H1 (cell line): ENCODE results near the gene GRID1. TPM values are rescaled to one million over a fixed set of nuclear protein-coding genes. Genes with fewer than 3 reads are reported as not detected.

Experiments
- CTCF ChIA-PET: fragments of 300-600 bp; sonication (Branson Sonifier 250); formaldehyde crosslinking; loops from one replicate; lab custom pipeline; 2021; ENCODE audit not compliant: partially characterized antibody; lab: Charles Lee
- POLR2A ChIA-PET: fragments of 300-600 bp; sonication (Branson Sonifier 250); formaldehyde crosslinking; loops from one replicate; lab custom pipeline; 2021; ENCODE audit warnings: inconsistent platforms; ENCODE audit not compliant: partially characterized antibody; lab: Charles Lee
- DNase-seq, 2 experiments: peaks; one replicate each; pipeline versions ENCODE4 v3.0.0 to v3.0.0-alpha.2; 2010 to 2022; ENCODE audit warnings: low spot score in 2 of 2, low read depth in 1 of 2, mixed read lengths in 1 of 2
- FAIRE-seq: peaks from 2 replicates; lab custom pipeline; 2011; peaks lifted over from hg19 to GRCh38; lab: Jason Lieb, UNC
- H2AFZ ChIP-seq: 2 replicates; pipeline ENCODE4 v1.8.1; 2012; ENCODE audit warnings: low read length, inconsistent platforms
- H2AK5ac ChIP-seq: 2 replicates; pipeline ENCODE4 v1.6.1; 2013; ENCODE audit warnings: low read depth, low read length
- H2BK120ac ChIP-seq: replicated peaks from 2 replicates; pipeline ENCODE3; 2013; ENCODE audit warnings: low read depth, low read length, inconsistent platforms
- H2BK12ac ChIP-seq: 2 replicates; pipeline ENCODE4 v1.6.1; 2013; ENCODE audit warnings: low read depth, low read length
- H2BK15ac ChIP-seq: 2 replicates; pipeline ENCODE4 v1.6.1; 2013; ENCODE audit warnings: low read length
- H2BK20ac ChIP-seq: 2 replicates; pipeline ENCODE4 v1.6.1; 2013; ENCODE audit warnings: low read length
- H2BK5ac ChIP-seq: 2 replicates; pipeline ENCODE4 v1.6.1; 2013; ENCODE audit warnings: low read depth, low read length
- H3K14ac ChIP-seq: 2 replicates; pipeline ENCODE4 v1.6.1; 2013; ENCODE audit warnings: inconsistent platforms; ENCODE audit not compliant: insufficient read length
- H3K18ac ChIP-seq: 2 replicates; pipeline ENCODE4 v1.6.1; 2013; ENCODE audit warnings: low read length; ENCODE audit errors: extremely low read depth
- H3K23ac ChIP-seq: 2 replicates; pipeline ENCODE4 v1.6.1; 2013; ENCODE audit warnings: inconsistent platforms; ENCODE audit not compliant: insufficient read length
- H3K23me2 ChIP-seq: 2 replicates; pipeline ENCODE4 v1.6.1; 2013; ENCODE audit warnings: low read depth, low read length
- H3K27ac ChIP-seq: 2 replicates; pipeline ENCODE4 v1.6.1; 2011; ENCODE audit warnings: low read depth, low read length, inconsistent platforms
- H3K27me3 ChIP-seq, 4 experiments: replicated peaks in 1 of 4; 1 replicate in 1 of 4; 2 replicates in 3 of 4; pipeline versions ENCODE4 v1.6.1 to v1.8.1; 2011 to 2013; ENCODE audit warnings: low read length in 3 of 4, mild to moderate bottlenecking in 3 of 4, inconsistent platforms in 2 of 4, mixed read lengths in 2 of 4, moderate library complexity in 1 of 4; ENCODE audit not compliant: control insufficient read depth in 3 of 4, insufficient read depth in 3 of 4; ENCODE audit errors: extremely low read depth in 1 of 4
- H3K36me3 ChIP-seq, 4 experiments: 2 replicates each; pipeline versions ENCODE4 v1.6.1 to v1.8.1; 2011 to 2013; ENCODE audit warnings: mild to moderate bottlenecking in 4 of 4, low read length in 3 of 4, moderate library complexity in 2 of 4, control low read depth in 1 of 4, inconsistent platforms in 1 of 4; ENCODE audit not compliant: insufficient read depth in 4 of 4, control insufficient read depth in 2 of 4
- H3K4ac ChIP-seq: replicated peaks from 2 replicates; pipeline ENCODE3; 2013; ENCODE audit warnings: low read length, low read depth, mixed read lengths, inconsistent platforms; ENCODE audit not compliant: insufficient read length
- H3K4me1 ChIP-seq, 4 experiments: replicated peaks in 1 of 4; 1 replicate in 1 of 4; 2 replicates in 3 of 4; pipeline versions ENCODE4 v1.6.1 to v1.8.1; 2011 to 2013; ENCODE audit warnings: low read length in 3 of 4, inconsistent platforms in 2 of 4, mixed read lengths in 1 of 4; ENCODE audit not compliant: insufficient read depth in 4 of 4, control insufficient read depth in 3 of 4
- H3K4me2 ChIP-seq, 2 experiments: 2 replicates each; pipeline versions ENCODE4 v1.6.1 to v1.8.1; 2011 to 2013; ENCODE audit warnings: low read depth in 2 of 2, low read length in 2 of 2, control low read depth in 1 of 2, inconsistent platforms in 1 of 2, mild to moderate bottlenecking in 1 of 2; ENCODE audit not compliant: insufficient read depth in 1 of 2
- H3K4me3 ChIP-seq, 4 experiments: fragments of 200-600, 300-600 bp in 1 of 4; sonication (generic), shearing (Covaris generic), sonication (Bioruptor Twin) in 1 of 4; 2 replicates each; pipeline versions ENCODE4 v1.5.1 to v1.8.1; 2011 to 2016; ENCODE audit warnings: low read length in 4 of 4, low read depth in 3 of 4, control low read depth in 2 of 4, inconsistent platforms in 2 of 4, mild to moderate bottlenecking in 2 of 4, mixed read lengths in 1 of 4, moderate library complexity in 1 of 4; ENCODE audit not compliant: insufficient read depth in 2 of 4; ENCODE audit errors: extremely low read depth in 1 of 4
- H3K56ac ChIP-seq: replicated peaks from 2 replicates; pipeline ENCODE3; 2013; ENCODE audit warnings: low read depth, mild to moderate bottlenecking, mixed read lengths, low read length, inconsistent platforms; ENCODE audit not compliant: insufficient read length
- H3K79me1 ChIP-seq: 2 replicates; pipeline ENCODE4 v1.6.1; 2013; ENCODE audit warnings: low read depth, low read length, control low read depth
- H3K79me2 ChIP-seq, 2 experiments: 2 replicates each; pipeline versions ENCODE4 v1.6.1 to v1.8.1; 2012 to 2013; ENCODE audit warnings: low read length in 2 of 2, mild to moderate bottlenecking in 2 of 2, inconsistent platforms in 1 of 2; ENCODE audit not compliant: insufficient read depth in 2 of 2, control insufficient read depth in 1 of 2
- H3K9ac ChIP-seq, 4 experiments: replicated peaks in 1 of 4; 1 replicate in 1 of 4; 2 replicates in 3 of 4; pipeline versions ENCODE4 v1.6.1 to v1.8.1; 2011 to 2013; ENCODE audit warnings: low read depth in 3 of 4, low read length in 3 of 4, control low read depth in 2 of 4, mild to moderate bottlenecking in 2 of 4, moderate library complexity in 2 of 4, inconsistent platforms in 1 of 4; ENCODE audit errors: extremely low read depth in 1 of 4
- H3K9me3 ChIP-seq, 2 experiments: 2 replicates each; pipeline versions ENCODE4 v1.6.1 to v1.8.1; 2012 to 2013; ENCODE audit warnings: mild to moderate bottlenecking in 2 of 2, moderate library complexity in 2 of 2, control low read depth in 1 of 2, inconsistent platforms in 1 of 2, low read depth in 1 of 2, low read length in 1 of 2, mixed read lengths in 1 of 2; ENCODE audit not compliant: insufficient read depth in 2 of 2
- H4K20me1 ChIP-seq, 2 experiments: replicated peaks in 1 of 2; 2 replicates each; pipeline versions ENCODE3 to v1.8.1; 2011 to 2013; ENCODE audit warnings: inconsistent platforms in 2 of 2, low read length in 2 of 2, mild to moderate bottlenecking in 1 of 2; ENCODE audit not compliant: insufficient read depth in 2 of 2, control insufficient read depth in 1 of 2
- H4K5ac ChIP-seq: 2 replicates; pipeline ENCODE4 v1.6.1; 2013; ENCODE audit warnings: low read length, low read depth, mixed read lengths, inconsistent platforms; ENCODE audit not compliant: insufficient read length
- H4K8ac ChIP-seq: 2 replicates; pipeline ENCODE4 v1.8.0; 2013; ENCODE audit warnings: mild to moderate bottlenecking, moderate library complexity, low read length, inconsistent platforms; ENCODE audit not compliant: insufficient read depth; ENCODE audit errors: extremely low read depth
- H4K91ac ChIP-seq: replicated peaks from 2 replicates; pipeline ENCODE3; 2013; ENCODE audit warnings: low read length, mixed read lengths, inconsistent platforms; ENCODE audit not compliant: insufficient read length
- NANOG ChIP-seq: IDR thresholded peaks from 2 replicates; pipeline ENCODE4 v1.6.1; 2011; ENCODE audit warnings: low read length, low read depth, mild to moderate bottlenecking, inconsistent platforms; ENCODE audit not compliant: insufficient read depth, poor library complexity, severe bottlenecking
- PHF8 ChIP-seq: fragments of 200-600 bp; sonication (generic); conservative IDR thresholded peaks from 2 replicates; pipeline ENCODE4 v1.7.1; 2012; ENCODE audit warnings: low read depth, mild to moderate bottlenecking, inconsistent platforms, low read length, moderate library complexity
- WGBS, 2 experiments: shearing (Covaris generic) in 1 of 2; methylation state at CpG; one replicate each; pipeline versions ENCODE4 v1.1.6 to v1.1.7; 2013 to 2015; ENCODE audit warnings: low lambda C conversion rate in 2 of 2, mixed read lengths in 2 of 2, inconsistent platforms in 1 of 2, low coverage in 1 of 2, missing lambda C conversion rate in 1 of 2; ENCODE audit not compliant: insufficient replicate concordance in 2 of 2, insufficient coverage in 1 of 2, insufficient read length in 1 of 2; ENCODE audit errors: extremely low coverage in 1 of 2, missing lambda C conversion rate in 1 of 2; 5-methylcytosine and 5-hydroxymethylcytosine counted together
- polyA plus RNA-seq, 7 experiments: library from polyadenylated mRNA; depleted of rRNA in 3 of 7; stranded (reverse) in 5 of 7; unstranded in 2 of 7; fragments of >200 nt in 5 of 7; fragments of 200-250 nt in 2 of 7; gene quantifications; 1 replicate in 5 of 7; 2 replicates in 1 of 7; 4 replicates in 1 of 7; pipeline versions ENCODE4 v1.2.1 to v1.2.3, GENCODE V29; 2011 to 2013; ENCODE audit warnings: missing spikeins in 2 of 7, mixed read lengths in 2 of 7
- total RNA-seq: library from RNA; stranded (reverse); fragmentation: NEBNext Ultra II Directional; extraction: Animal tissue kit (Norgen Biotek cat#: 25700); gene quantifications from 2 replicates; pipeline ENCODE4 v1.2.1, GENCODE V29; 2021

GRID1 gene
- total and polyA plus RNA-seq, 2 of the 8 experiments (the other 6 are each of a cell fraction or from before 2014, with no cell fraction given) = 0.22 to 0.30 TPM

DNA sequence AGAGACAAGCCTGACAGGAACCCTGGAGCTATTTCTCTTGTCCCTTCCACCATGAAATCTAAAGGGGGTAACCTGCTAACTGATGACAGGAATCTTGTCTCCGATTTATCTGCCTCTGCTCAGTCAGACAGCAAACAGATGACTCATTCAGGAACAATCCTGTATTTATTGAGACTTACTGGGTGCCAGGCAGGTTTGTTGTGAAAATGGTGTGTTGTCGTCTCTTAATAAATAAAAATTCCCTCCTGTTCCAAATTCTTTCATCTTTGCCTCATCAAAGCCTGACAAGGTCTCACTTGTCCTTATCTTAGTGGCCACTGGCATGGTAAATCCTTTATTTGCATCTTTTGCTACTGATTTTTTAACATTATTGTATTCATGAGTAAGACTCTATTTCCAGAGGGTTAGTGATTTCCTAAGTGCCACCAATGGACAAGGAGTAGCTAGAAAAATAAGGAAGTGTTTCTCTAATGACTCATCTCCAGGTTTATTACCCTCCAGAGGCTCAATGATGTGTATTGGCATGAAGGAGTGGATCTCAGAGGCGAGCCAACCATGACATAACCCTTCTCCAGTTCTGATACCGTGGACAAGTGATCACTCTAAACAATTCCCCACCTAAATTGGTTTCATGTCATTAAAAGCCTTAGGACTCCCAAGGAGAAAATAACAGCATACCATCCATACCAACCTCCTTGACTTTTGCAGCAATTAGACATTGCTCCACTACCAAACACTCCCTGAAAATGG lies 724.0 kb downstream of the GRID1 start:
- Histone ChIP-seq H4K5ac (no peak overlapping the region), H3K79me1 (no peaks in the 10 kb centered on the region), H3K4me1 (no peaks in the 10 kb centered on the region), H3K18ac (no peak overlapping the region), H3K27me3 (no peaks in the 10 kb centered on the region), H2AFZ (no peak overlapping the region), H4K8ac (no peak overlapping the region), H2BK120ac (no peak overlapping the region), H2BK15ac (no peak overlapping the region), H2BK5ac (no peak overlapping the region), H3K56ac (no peak overlapping the region), H3K79me2 (no peaks in the 10 kb centered on the region), H3K4me2 (no peak overlapping the region), H4K20me1 (no peaks in the 10 kb centered on the region), H3K27ac (no peak overlapping the region), H3K23me2 (no peaks in the 10 kb centered on the region), H3K9ac (no peak overlapping the region), H3K9me3 (no peaks in the 10 kb centered on the region), H2BK12ac (no peak overlapping the region), H4K91ac (no peak overlapping the region), H2BK20ac (no peak overlapping the region), H2AK5ac (no peak overlapping the region), H3K4ac (no peak overlapping the region), H3K4me3 (no peak overlapping the region), H3K36me3 (no peaks in the 10 kb centered on the region), H3K14ac (no peak overlapping the region), H3K23ac (no peak overlapping the region)
- ChIA-PET CTCF (interaction anchor here (0.6 to 1.2 kb wide), 4 partner anchors 13 to 429 kb away, joined by 3 to 4 read pairs (median 3); no protein-coding TSS in a partner anchor), POLR2A (no interaction called here)
- TF ChIP-seq NANOG (no peak), PHF8 (no peak)
- FAIRE-seq = no peak
- no peak for DNase-seq
- WGBS, 2 experiments = 76% methylated on average over 4 of the region's 4 CpGs; no CpG with 5 or more reads in 1 of the 2 experiments
